Neural cell (in vitro differentiated cells): ENCODE data around the gene METTL1. TPM values are rescaled to one million over a fixed set of nuclear protein-coding genes. Genes with fewer than 3 reads are reported as not detected.
A peak's percentile ranks its signal among the peaks of the same experiment; 100 is the strongest.

Source experiments
- H2AFZ ChIP-seq: fragments of 200-600, 300-800 bp; sonication (generic), shearing (Covaris generic); 2 replicates; pipeline ENCODE4 v1.6.0; 2014; ENCODE audit warnings: low read depth, mild to moderate bottlenecking, antibody characterized with exemption, low read length, moderate library complexity
- H3F3A ChIP-seq: fragments of 200-600 bp; shearing (Covaris generic); 2 replicates; pipeline ENCODE4 v1.6.1; 2016; ENCODE audit warnings: mild to moderate bottlenecking, moderate library complexity, mixed read lengths, antibody characterized with exemption, low read length; ENCODE audit not compliant: insufficient read depth, poor library complexity, severe bottlenecking
- H3K27ac ChIP-seq: fragments of 200-600, 300-800 bp; sonication (generic), shearing (Covaris generic); 2 replicates; pipeline ENCODE4 v1.5.1; 2014; ENCODE audit warnings: mild to moderate bottlenecking, low read length, moderate library complexity
- H3K27me3 ChIP-seq: fragments of 300-800, 200-600 bp; sonication (generic), shearing (Covaris generic); 2 replicates; pipeline ENCODE4 v1.6.0; 2014; ENCODE audit warnings: mild to moderate bottlenecking, low read depth, low read length, moderate library complexity; ENCODE audit not compliant: insufficient read depth
- H3K36me3 ChIP-seq: fragments of 300-800, 200-600 bp; sonication (generic), shearing (Covaris generic); 2 replicates; pipeline ENCODE4 v1.5.1; 2014; ENCODE audit warnings: mild to moderate bottlenecking, antibody characterized with exemption, low read length, moderate library complexity; ENCODE audit not compliant: insufficient read depth
- H3K4me2 ChIP-seq: fragments of 300-800, 200-600 bp; sonication (generic), shearing (Covaris generic); 2 replicates; pipeline ENCODE4 v1.6.0; 2014; ENCODE audit warnings: mild to moderate bottlenecking, low read length
- H3K4me3 ChIP-seq: fragments of 300-800, 200-600 bp; sonication (generic), shearing (Covaris generic); 2 replicates; pipeline ENCODE4 v1.5.1; 2014; ENCODE audit warnings: mild to moderate bottlenecking, low read length, moderate library complexity
- H3K79me2 ChIP-seq: fragments of 200-600 bp; shearing (Covaris generic); replicated peaks from 2 replicates; pipeline ENCODE4 v1.6.0; 2014; ENCODE audit warnings: mild to moderate bottlenecking, low read length, moderate library complexity; ENCODE audit not compliant: insufficient read depth
- H3K9ac ChIP-seq: fragments of 300-800, 200-600 bp; sonication (generic), shearing (Covaris generic); 2 replicates; pipeline ENCODE4 v1.6.1; 2016; ENCODE audit warnings: mild to moderate bottlenecking, low read length, mixed read lengths
- H3K9me2 ChIP-seq: fragments of 200-600 bp; shearing (Covaris generic); 2 replicates; pipeline ENCODE4 v1.6.1; 2016; ENCODE audit warnings: mild to moderate bottlenecking, low read length, mixed read lengths; ENCODE audit not compliant: insufficient read depth
- H3K9me3 ChIP-seq: fragments of 200-600, 300-800 bp; sonication (generic), shearing (Covaris generic); 2 replicates; pipeline ENCODE4 v1.6.1; 2016; ENCODE audit warnings: mild to moderate bottlenecking, mixed run types, low read length, moderate library complexity, mixed read lengths
- H4K20me1 ChIP-seq: fragments of 200-600 bp; shearing (Covaris generic); 2 replicates; pipeline ENCODE4 v1.6.1; 2016; ENCODE audit warnings: mild to moderate bottlenecking, mixed run types; ENCODE audit not compliant: insufficient read depth
- EZH2 ChIP-seq: fragments of 200-600, 300-800 bp; shearing (Covaris generic), sonication (generic); IDR thresholded peaks from 2 replicates; pipeline ENCODE4 v1.6.1; 2014; ENCODE audit warnings: antibody characterized with exemption, low read length, borderline replicate concordance, mild to moderate bottlenecking; ENCODE audit not compliant: insufficient read depth, poor library complexity, severe bottlenecking
- MXI1 ChIP-seq: fragments of 450-650 bp; conservative IDR thresholded peaks from 2 replicates; pipeline ENCODE4 v1.6.1; 2014; ENCODE audit warnings: antibody characterized with exemption, mild to moderate bottlenecking; ENCODE audit not compliant: poor library complexity, severe bottlenecking
- POLR2AphosphoS5 ChIP-seq: IDR thresholded peaks from 2 replicates; pipeline ENCODE4 v1.6.1; 2012
- SMC3 ChIP-seq: fragments of 450-650 bp; conservative IDR thresholded peaks from 2 replicates; pipeline ENCODE4 v1.6.1; 2014; ENCODE audit warnings: antibody characterized with exemption, mild to moderate bottlenecking, moderate library complexity; ENCODE audit not compliant: poor library complexity
- polyA plus RNA-seq: library from polyadenylated mRNA; depleted of rRNA; stranded (reverse); fragments of >200 nt; gene quantifications from 2 replicates; pipeline ENCODE4 v1.2.3, GENCODE V29; 2014
- TF ChIP-seq, protein P1 (sequence below): IDR thresholded peaks from 2 replicates; pipeline ENCODE4 v1.6.1; 2012; ENCODE audit warnings: borderline replicate concordance

Gene METTL1
- polyA plus RNA-seq, 1 donor from 2014 or later: 1.9 TPM

DNA sequence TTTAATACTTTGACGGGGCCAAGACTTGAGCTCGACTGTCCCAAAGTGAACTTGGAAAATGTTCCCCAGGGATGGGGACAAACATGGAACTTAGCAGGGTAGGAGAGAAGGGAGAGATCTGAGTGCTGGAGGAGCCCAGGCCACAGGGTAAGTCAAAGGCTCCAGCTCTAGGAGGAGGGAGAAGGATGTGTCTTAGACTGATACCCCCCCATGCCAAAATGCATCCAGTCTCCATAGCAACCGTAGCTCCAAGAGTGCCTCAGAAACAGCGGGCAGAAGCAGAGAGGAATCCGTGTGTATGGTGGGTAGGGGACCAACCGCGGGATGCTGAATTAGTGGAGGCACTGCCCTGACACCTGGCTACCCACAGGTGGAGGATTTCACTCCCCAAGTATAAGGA lies 32.5 kb downstream of the METTL1 start:
- Histone ChIP-seq H3K27me3 (peaks cover 36% of the 10 kb centered on the region), H3K27ac (no peak overlapping the region), H3K9ac (peak overlapping the region; percentile 95)

DNA sequence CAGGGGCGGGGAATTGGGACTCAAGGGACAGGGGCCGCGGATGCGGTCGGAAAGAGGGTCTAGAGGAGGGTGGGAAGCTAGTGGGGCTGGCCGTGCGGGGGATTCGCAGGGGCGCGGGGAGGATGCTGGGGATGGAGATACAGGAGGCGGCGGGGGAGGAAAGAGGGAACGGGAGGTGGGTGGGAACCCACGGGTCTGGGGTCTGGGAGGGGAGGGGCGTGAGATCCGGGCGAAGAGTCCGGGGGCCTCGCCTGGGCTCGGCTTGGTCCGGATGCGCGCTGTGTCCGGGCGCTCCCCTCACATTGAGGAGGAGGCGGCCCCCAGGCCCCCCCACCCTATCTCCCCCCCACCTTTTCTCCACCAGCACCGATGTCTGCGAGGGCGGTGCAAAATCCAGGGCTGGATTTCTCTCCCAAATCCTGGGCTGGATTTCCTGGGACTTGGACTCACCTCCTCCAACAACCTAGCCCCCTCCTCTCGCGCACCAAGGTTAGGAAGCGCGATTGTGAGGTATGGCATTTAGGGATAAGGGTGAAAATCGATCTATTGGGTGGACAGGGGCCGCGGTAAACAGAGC lies 33.2 kb downstream of the METTL1 start, which contains the start of gene AGAP2:
TSS of gene AGAP2 (minus strand) at position 82 of the 577 bp plus-strand sequence. CDS start 496 bp downstream, outside the sequence.
- Histone ChIP-seq H3K4me3 (peak within 1 kb of the TSS; percentile 88), H3K36me3 (peaks cover 9% of the 10 kb centered on the region), H3K27me3 (peaks cover 39% of the 10 kb centered on the region), H3K9me2 (no peaks in the 10 kb centered on the region), H3K27ac (peak within 1 kb of the TSS; percentile 67), H4K20me1 (peaks cover 20% of the 10 kb centered on the region), H3K79me2 (no peaks in the 10 kb centered on the region), H3K9me3 (no peaks in the 10 kb centered on the region), H3K4me2 (peak within 1 kb of the TSS; percentile 90), H3K9ac (peak within 1 kb of the TSS; percentile 95), H2AFZ (peak within 1 kb of the TSS; percentile 71), H3F3A (no peaks in the 10 kb centered on the region)
- peak; percentile 47 for TF ChIP-seq POLR2AphosphoS5
- no peak for TF ChIP-seq EZH2
- no peak for TF ChIP-seq SMC3
- TF ChIP-seq, protein P1, sequence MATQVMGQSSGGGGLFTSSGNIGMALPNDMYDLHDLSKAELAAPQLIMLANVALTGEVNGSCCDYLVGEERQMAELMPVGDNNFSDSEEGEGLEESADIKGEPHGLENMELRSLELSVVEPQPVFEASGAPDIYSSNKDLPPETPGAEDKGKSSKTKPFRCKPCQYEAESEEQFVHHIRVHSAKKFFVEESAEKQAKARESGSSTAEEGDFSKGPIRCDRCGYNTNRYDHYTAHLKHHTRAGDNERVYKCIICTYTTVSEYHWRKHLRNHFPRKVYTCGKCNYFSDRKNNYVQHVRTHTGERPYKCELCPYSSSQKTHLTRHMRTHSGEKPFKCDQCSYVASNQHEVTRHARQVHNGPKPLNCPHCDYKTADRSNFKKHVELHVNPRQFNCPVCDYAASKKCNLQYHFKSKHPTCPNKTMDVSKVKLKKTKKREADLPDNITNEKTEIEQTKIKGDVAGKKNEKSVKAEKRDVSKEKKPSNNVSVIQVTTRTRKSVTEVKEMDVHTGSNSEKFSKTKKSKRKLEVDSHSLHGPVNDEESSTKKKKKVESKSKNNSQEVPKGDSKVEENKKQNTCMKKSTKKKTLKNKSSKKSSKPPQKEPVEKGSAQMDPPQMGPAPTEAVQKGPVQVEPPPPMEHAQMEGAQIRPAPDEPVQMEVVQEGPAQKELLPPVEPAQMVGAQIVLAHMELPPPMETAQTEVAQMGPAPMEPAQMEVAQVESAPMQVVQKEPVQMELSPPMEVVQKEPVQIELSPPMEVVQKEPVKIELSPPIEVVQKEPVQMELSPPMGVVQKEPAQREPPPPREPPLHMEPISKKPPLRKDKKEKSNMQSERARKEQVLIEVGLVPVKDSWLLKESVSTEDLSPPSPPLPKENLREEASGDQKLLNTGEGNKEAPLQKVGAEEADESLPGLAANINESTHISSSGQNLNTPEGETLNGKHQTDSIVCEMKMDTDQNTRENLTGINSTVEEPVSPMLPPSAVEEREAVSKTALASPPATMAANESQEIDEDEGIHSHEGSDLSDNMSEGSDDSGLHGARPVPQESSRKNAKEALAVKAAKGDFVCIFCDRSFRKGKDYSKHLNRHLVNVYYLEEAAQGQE: peak; percentile 18
- no peak for TF ChIP-seq MXI1

More for the DNA sequence above, 32.5 kb downstream of the METTL1 start:
- peaks cover 20% of the 10 kb centered on the region for H4K20me1 ChIP-seq
- H3K36me3 ChIP-seq: peaks cover 4% of the 10 kb centered on the region
- H3F3A ChIP-seq: no peaks in the 10 kb centered on the region
- TF ChIP-seq, protein P1: no peak
- H3K9me2 ChIP-seq: no peaks in the 10 kb centered on the region
- no peak overlapping the region for H3K4me2 ChIP-seq
- H3K79me2 ChIP-seq: no peaks in the 10 kb centered on the region
- no peak overlapping the region for H2AFZ ChIP-seq
- peak overlapping the region; percentile 88 for H3K4me3 ChIP-seq
- no peaks in the 10 kb centered on the region for H3K9me3 ChIP-seq
